Measurements from ENCODE around the gene SUGCT.

- TF ChIP-seq CTCF (conservative IDR thresholded peaks at IDR 0.05) (no peak), ZFX (IDR thresholded peaks at IDR 0.05) (no peak)
Observed at GRCh38 chr7:40579401-40579800, 444.6 kb downstream of the SUGCT start.

All from C4-2B (cell line).